Neuronal stem cell (in vitro differentiated cells): ENCODE results near the gene NRG3.

Experiments
- DNase-seq: peaks from one replicate; pipeline ENCODE4 v3.0.0-alpha.2; 2013; ENCODE audit warnings: low spot score
- H2AFZ ChIP-seq: one replicate; pipeline ENCODE4 v1.6.1; 2013; ENCODE audit warnings: mild to moderate bottlenecking, low read length, inconsistent platforms
- H2AK5ac ChIP-seq: 2 replicates; pipeline ENCODE4 v1.6.1; 2013; ENCODE audit warnings: low read depth, mild to moderate bottlenecking, inconsistent platforms, low read length, moderate library complexity, mixed read lengths
- H2BK120ac ChIP-seq: 2 replicates; pipeline ENCODE4 v1.6.1; 2013; ENCODE audit warnings: low read depth, mild to moderate bottlenecking, inconsistent platforms, low read length, moderate library complexity, mixed read lengths
- H2BK12ac ChIP-seq: one replicate; pipeline ENCODE4 v1.6.1; 2013; ENCODE audit warnings: low read length, inconsistent platforms
- H2BK15ac ChIP-seq: 2 replicates; pipeline ENCODE4 v1.6.1; 2013; ENCODE audit warnings: mild to moderate bottlenecking, low read length, inconsistent platforms, mixed read lengths
- H2BK5ac ChIP-seq: one replicate; pipeline ENCODE4 v1.6.1; 2013; ENCODE audit warnings: inconsistent platforms, mild to moderate bottlenecking, low read length, moderate library complexity
- H3K14ac ChIP-seq: one replicate; pipeline ENCODE4 v1.6.1; 2013; ENCODE audit warnings: low read length, inconsistent platforms
- H3K18ac ChIP-seq: 2 replicates; pipeline ENCODE4 v1.6.1; 2013; ENCODE audit warnings: low read length, inconsistent platforms
- H3K23ac ChIP-seq: 2 replicates; pipeline ENCODE4 v1.6.1; 2013; ENCODE audit warnings: low read depth, mild to moderate bottlenecking, mixed read lengths, low read length, inconsistent platforms; ENCODE audit not compliant: poor library complexity
- H3K27ac ChIP-seq: replicated peaks from 3 replicates; pipeline ENCODE4 v1.5.1; 2013; ENCODE audit warnings: low read length, inconsistent platforms
- H3K27me3 ChIP-seq, 3 experiments: 2 replicates each; pipeline ENCODE4 v1.6.1; 2013; ENCODE audit warnings: low read length in 3 of 3, mild to moderate bottlenecking in 2 of 3, inconsistent platforms in 1 of 3, low read depth in 1 of 3, mixed read lengths in 1 of 3, moderate library complexity in 1 of 3; ENCODE audit not compliant: control insufficient read depth in 3 of 3, insufficient read depth in 3 of 3
- H3K36me3 ChIP-seq, 2 donors: replicated peaks in 1 of 2; 2 replicates each; pipeline ENCODE4 v1.6.1; 2013; ENCODE audit warnings: low read length in 2 of 2; ENCODE audit not compliant: control insufficient read depth in 2 of 2, insufficient read depth in 2 of 2
- H3K4ac ChIP-seq: 2 replicates; pipeline ENCODE4 v1.6.1; 2013; ENCODE audit warnings: inconsistent platforms, mild to moderate bottlenecking, low read length, moderate library complexity
- H3K4me1 ChIP-seq, 2 donors: 1 replicate in 1 of 2; 2 replicates in 1 of 2; pipeline ENCODE4 v1.6.1; 2013; ENCODE audit warnings: low read length in 2 of 2, low read depth in 1 of 2; ENCODE audit not compliant: control insufficient read depth in 2 of 2, insufficient read depth in 1 of 2
- H3K4me2 ChIP-seq: one replicate; pipeline ENCODE4 v1.6.1; 2013; ENCODE audit warnings: mild to moderate bottlenecking, low read length, inconsistent platforms; ENCODE audit not compliant: insufficient read depth, poor library complexity, severe bottlenecking
- H3K4me3 ChIP-seq, 2 donors: 2 replicates each; pipeline ENCODE4 v1.5.1; 2013; ENCODE audit warnings: low read length in 2 of 2, mild to moderate bottlenecking in 2 of 2, inconsistent platforms in 1 of 2, moderate library complexity in 1 of 2
- H3K79me1 ChIP-seq: one replicate; pipeline ENCODE4 v1.6.1; 2013; ENCODE audit warnings: low read depth, mild to moderate bottlenecking, inconsistent platforms, low read length, moderate library complexity
- H3K9ac ChIP-seq: one replicate; pipeline ENCODE4 v1.6.1; 2013; ENCODE audit warnings: mild to moderate bottlenecking, low read depth, low read length, inconsistent platforms; ENCODE audit not compliant: poor library complexity
- H3K9me3 ChIP-seq, 2 donors: replicated peaks in 1 of 2; 2 replicates each; pipeline versions ENCODE3 to v1.6.1; 2013; ENCODE audit warnings: low read length in 2 of 2, mild to moderate bottlenecking in 2 of 2, inconsistent platforms in 1 of 2, low read depth in 1 of 2, mixed read lengths in 1 of 2, moderate library complexity in 1 of 2; ENCODE audit not compliant: control insufficient read depth in 2 of 2, insufficient read depth in 1 of 2
- H4K8ac ChIP-seq: one replicate; pipeline ENCODE4 v1.6.1; 2013; ENCODE audit warnings: low read depth, mild to moderate bottlenecking, inconsistent platforms, low read length, moderate library complexity
- H4K91ac ChIP-seq: one replicate; pipeline ENCODE4 v1.6.1; 2013; ENCODE audit warnings: low read length, low read depth, mild to moderate bottlenecking, inconsistent platforms; ENCODE audit not compliant: poor library complexity
- WGBS, 2 donors: extraction: QIAGEN DNeasy Blood & Tissue Kit; methylation state at CpG; one replicate each; pipeline ENCODE4 v1.1.7; 2013; ENCODE audit warnings: missing lambda C conversion rate in 2 of 2, mixed read lengths in 1 of 2; ENCODE audit not compliant: insufficient read length in 2 of 2, insufficient replicate concordance in 1 of 2; ENCODE audit errors: extremely low coverage in 2 of 2; 5-methylcytosine and 5-hydroxymethylcytosine counted together

The NRG3 gene

DNA sequence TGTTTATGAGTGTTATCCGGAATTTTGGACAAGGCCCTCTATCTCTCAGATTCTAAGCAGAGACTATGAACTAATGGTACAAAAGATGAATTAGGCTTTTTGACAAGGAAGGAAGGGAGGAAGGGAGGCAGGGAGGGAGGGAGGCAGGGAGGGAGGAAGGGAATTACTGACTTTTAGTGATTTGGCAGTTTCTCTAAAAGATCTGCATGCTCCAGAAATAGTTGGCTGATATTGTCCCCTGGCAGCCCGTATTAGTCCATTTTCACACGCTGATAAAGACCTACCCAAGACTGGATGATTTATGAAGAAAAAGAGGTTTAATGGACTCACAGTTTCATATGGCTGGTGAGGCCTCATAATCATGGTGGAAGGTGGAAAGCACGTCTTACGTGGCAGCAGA is 1093.5 kb downstream of the NRG3 start:
- Histone ChIP-seq H4K91ac (no peak overlapping the region), H3K27ac (no peak overlapping the region), H3K4me3 (no peak overlapping the region), H3K9ac (no peak overlapping the region), H2AK5ac (no peak overlapping the region), H3K9me3 (no peaks in the 10 kb centered on the region), H3K79me1 (no peaks in the 10 kb centered on the region), H2BK120ac (no peak overlapping the region), H3K27me3 (no peaks in the 10 kb centered on the region), H4K8ac (no peak overlapping the region), H2AFZ (no peak overlapping the region), H3K4me2 (no peak overlapping the region), H3K23ac (no peak overlapping the region), H3K4me1 (peaks cover 6 to 11% of the 10 kb centered on the region in 2 donors), H3K36me3 (no peaks in the 10 kb centered on the region), H2BK12ac (no peak overlapping the region), H2BK5ac (no peak overlapping the region), H3K4ac (no peak overlapping the region), H3K14ac (no peak overlapping the region), H3K18ac (no peak overlapping the region), H2BK15ac (no peak overlapping the region)
- no peak for DNase-seq
- no CpG with 5 or more reads among the region's 5 CpGs for WGBS, 2 donors

DNA sequence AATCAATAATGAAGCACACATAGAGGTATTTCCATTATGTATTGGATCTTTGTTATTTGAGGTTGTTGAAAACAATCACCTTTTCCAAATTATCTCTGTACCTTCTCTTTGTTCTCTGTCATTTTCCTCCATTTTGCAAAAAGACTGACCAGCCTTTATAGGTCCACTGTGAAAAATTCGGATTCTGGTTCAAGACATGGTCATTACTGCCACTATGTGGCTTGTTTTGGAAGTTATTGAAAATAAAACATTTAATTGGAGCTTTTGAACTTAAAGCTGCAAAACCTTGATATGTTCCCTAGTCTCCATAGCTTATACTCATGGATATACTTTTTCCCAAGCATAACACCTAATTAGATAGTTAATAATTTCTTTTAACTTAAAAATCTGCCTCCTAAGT is 1094.4 kb downstream of the NRG3 start:
- Histone ChIP-seq H3K4me3 (no peak overlapping the region), H3K79me1 (no peaks in the 10 kb centered on the region), H2BK12ac (no peak overlapping the region), H3K4me1 (peaks cover 5 to 7% of the 10 kb centered on the region in 2 donors), H3K23ac (no peak overlapping the region), H4K91ac (no peak overlapping the region), H2AFZ (no peak overlapping the region), H3K9me3 (no peaks in the 10 kb centered on the region), H3K27me3 (no peaks in the 10 kb centered on the region), H3K9ac (no peak overlapping the region), H2BK120ac (no peak overlapping the region), H3K18ac (no peak overlapping the region), H3K27ac (no peak overlapping the region), H3K36me3 (no peaks in the 10 kb centered on the region), H4K8ac (no peak overlapping the region), H3K4me2 (no peak overlapping the region), H2BK15ac (no peak overlapping the region), H2AK5ac (no peak overlapping the region), H3K4ac (no peak overlapping the region), H3K14ac (no peak overlapping the region), H2BK5ac (no peak overlapping the region)
- no peak for DNase-seq
- no CpG with 5 or more reads among the region's 1 CpG for WGBS, 2 donors

DNA sequence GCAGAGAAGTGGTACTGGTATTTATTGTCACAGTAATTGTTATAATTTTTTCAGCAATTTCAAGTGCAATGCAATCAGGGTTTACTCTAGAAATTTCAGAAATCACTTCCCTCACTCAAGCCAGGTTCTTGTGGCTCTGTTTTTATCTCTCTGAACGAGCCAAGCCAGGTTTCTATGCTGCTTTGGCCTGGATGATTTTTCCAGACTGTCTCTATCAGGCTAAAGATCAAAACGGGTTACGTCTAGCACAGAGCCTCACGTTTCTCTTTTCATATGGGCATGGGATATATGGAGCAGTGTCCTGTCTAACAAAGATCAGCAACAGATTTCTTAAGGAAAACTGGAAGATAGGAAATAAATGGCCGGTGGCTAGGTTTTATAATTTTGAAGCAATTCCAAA is 1105.3 kb downstream of the NRG3 start:
- H3K27me3 ChIP-seq, result no peaks in the 10 kb centered on the region
- H3K18ac ChIP-seq, result no peak overlapping the region
- peaks cover 2 to 7% of the 10 kb centered on the region in 2 donors for H3K4me1 ChIP-seq
- no peak overlapping the region for H3K9ac ChIP-seq
- H3K14ac ChIP-seq, result no peak overlapping the region
- no peaks in the 10 kb centered on the region for H3K36me3 ChIP-seq
- no peak overlapping the region for H2BK5ac ChIP-seq
- no peak overlapping the region for H2BK15ac ChIP-seq
- DNase-seq, result no peak
- H2AK5ac ChIP-seq, result no peak overlapping the region
- WGBS, 2 donors, result no CpG with 5 or more reads among the region's 5 CpGs
- H2BK12ac ChIP-seq, result no peak overlapping the region
- no peak overlapping the region for H3K4ac ChIP-seq
- H3K4me2 ChIP-seq, result no peak overlapping the region
- H2AFZ ChIP-seq, result no peak overlapping the region
- H3K9me3 ChIP-seq, result no peaks in the 10 kb centered on the region
- no peak overlapping the region for H4K91ac ChIP-seq
- H3K79me1 ChIP-seq, result no peaks in the 10 kb centered on the region
- no peak overlapping the region for H3K23ac ChIP-seq
- H4K8ac ChIP-seq, result no peak overlapping the region
- H3K4me3 ChIP-seq, result no peak overlapping the region
- no peak overlapping the region for H2BK120ac ChIP-seq
- no peak overlapping the region for H3K27ac ChIP-seq

DNA sequence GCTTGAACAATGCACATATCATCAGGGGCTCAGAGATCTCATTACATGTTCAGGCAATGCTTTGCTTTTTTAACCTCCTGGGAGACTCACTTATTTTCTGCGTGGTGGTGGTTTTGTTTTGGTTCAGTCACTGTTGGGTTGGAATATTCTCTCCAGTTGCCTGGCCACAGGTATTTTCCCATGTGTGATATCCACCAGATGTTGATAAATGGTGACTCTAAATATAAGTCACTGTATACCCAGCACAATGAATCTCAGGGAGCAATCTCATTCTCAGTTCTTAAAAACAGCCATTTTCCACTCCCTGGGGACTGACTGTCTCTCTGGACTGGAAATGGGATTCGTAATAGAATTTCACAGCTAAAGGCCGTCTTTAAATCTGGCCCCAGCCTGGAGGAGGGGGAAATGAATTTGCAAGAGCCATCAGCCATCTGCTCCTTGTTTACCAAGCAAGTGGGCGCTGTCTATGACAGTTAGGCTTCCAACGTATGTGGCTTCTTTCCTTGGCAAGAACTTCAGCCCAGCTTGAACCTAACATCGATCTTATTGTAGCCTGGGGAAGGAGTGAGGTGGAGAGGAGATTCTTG is 1106.2 kb downstream of the NRG3 start:
- H3K23ac ChIP-seq, result no peak overlapping the region
- no peak overlapping the region for H3K4me2 ChIP-seq
- no peak overlapping the region for H2BK15ac ChIP-seq
- no peak overlapping the region for H3K14ac ChIP-seq
- no peak overlapping the region for H2BK5ac ChIP-seq
- H3K4me1 ChIP-seq, result peaks cover 2 to 7% of the 10 kb centered on the region in 2 donors
- no peaks in the 10 kb centered on the region for H3K79me1 ChIP-seq
- no peak overlapping the region for H4K91ac ChIP-seq
- no peak overlapping the region for H3K4me3 ChIP-seq
- no peak overlapping the region for H3K18ac ChIP-seq
- no peaks in the 10 kb centered on the region for H3K9me3 ChIP-seq
- H2BK120ac ChIP-seq, result no peak overlapping the region
- H2AK5ac ChIP-seq, result no peak overlapping the region
- H3K4ac ChIP-seq, result no peak overlapping the region
- peak overlapping the region; percentile 17 for H2AFZ ChIP-seq
- DNase-seq, result no peak
- no CpG with 5 or more reads among the region's 6 CpGs for WGBS, 2 donors
- H3K36me3 ChIP-seq, result no peaks in the 10 kb centered on the region
- H3K27ac ChIP-seq, result no peak overlapping the region
- no peak overlapping the region for H4K8ac ChIP-seq
- H3K9ac ChIP-seq, result no peak overlapping the region
- H2BK12ac ChIP-seq, result no peak overlapping the region
- H3K27me3 ChIP-seq, result no peaks in the 10 kb centered on the region
